ENCODE measurements around the gene MNDA.
"Not testable (repeated sequence)": the region's sequence is repeated elsewhere in the genome, so short reads cannot be mapped to it uniquely, and the experiment has no call there.

DNA sequence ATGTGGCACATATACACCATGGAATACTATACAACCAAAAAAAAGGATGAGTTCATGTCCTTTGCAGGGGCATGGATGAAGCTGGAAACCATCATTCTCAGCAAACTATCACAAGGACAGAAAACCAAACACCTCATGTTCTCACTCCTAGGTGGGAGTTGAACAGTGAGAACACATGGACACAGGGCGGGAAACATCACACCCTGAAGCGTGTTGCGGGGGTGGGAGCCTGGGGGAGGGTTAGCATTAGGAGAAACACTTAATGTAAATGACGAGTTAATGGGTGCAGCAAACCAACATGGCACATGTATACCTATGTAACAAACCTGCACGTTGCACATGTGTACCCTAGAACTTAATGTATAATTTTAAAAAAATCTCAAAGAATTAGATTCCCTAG is 39.3 kb downstream of the MNDA start:
- TF ChIP-seq, protein P1, sequence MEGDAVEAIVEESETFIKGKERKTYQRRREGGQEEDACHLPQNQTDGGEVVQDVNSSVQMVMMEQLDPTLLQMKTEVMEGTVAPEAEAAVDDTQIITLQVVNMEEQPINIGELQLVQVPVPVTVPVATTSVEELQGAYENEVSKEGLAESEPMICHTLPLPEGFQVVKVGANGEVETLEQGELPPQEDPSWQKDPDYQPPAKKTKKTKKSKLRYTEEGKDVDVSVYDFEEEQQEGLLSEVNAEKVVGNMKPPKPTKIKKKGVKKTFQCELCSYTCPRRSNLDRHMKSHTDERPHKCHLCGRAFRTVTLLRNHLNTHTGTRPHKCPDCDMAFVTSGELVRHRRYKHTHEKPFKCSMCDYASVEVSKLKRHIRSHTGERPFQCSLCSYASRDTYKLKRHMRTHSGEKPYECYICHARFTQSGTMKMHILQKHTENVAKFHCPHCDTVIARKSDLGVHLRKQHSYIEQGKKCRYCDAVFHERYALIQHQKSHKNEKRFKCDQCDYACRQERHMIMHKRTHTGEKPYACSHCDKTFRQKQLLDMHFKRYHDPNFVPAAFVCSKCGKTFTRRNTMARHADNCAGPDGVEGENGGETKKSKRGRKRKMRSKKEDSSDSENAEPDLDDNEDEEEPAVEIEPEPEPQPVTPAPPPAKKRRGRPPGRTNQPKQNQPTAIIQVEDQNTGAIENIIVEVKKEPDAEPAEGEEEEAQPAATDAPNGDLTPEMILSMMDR (IDR thresholded peaks at IDR 0.05; ENCODE audit: insufficient read depth, low read depth, low read length) = not testable (repeated sequence)
- TF ChIP-seq EZH2 (IDR thresholded peaks at IDR 0.05; ENCODE audit: insufficient read depth, low read length) = not testable (repeated sequence)
